ENCODE measurements around the gene CST7.

Gene CST7

GRCh38 chr20:24915440-24915839 is 33.6 kb upstream of the CST7 start:
- TF ChIP-seq CTCF (IDR thresholded peaks at IDR 0.05), result no peak
- H3K27me3 Mint-ChIP-seq (ENCODE audit: low read depth, poor library complexity), result peaks cover 32% of the 10 kb centered on the region
- H3K36me3 Mint-ChIP-seq (ENCODE audit: low read depth), result no peaks in the 10 kb centered on the region
- no peak overlapping the region for H3K27ac Mint-ChIP-seq
- no peak overlapping the region for H3K4me3 Mint-ChIP-seq
- H3K9me3 Mint-ChIP-seq, result peaks cover 2% of the 10 kb centered on the region
- no peak for DNase-seq
- peaks cover 23% of the 10 kb centered on the region for H3K4me1 Mint-ChIP-seq

GRCh38 chr20:24915892-24916291 is 33.2 kb upstream of the CST7 start:
- H3K4me1 Mint-ChIP-seq, result peaks cover 27% of the 10 kb centered on the region
- H3K4me3 Mint-ChIP-seq, result no peak overlapping the region
- no peak for TF ChIP-seq CTCF (IDR thresholded peaks at IDR 0.05)
- DNase-seq, result no peak
- H3K27me3 Mint-ChIP-seq (ENCODE audit: low read depth, poor library complexity), result peaks cover 33% of the 10 kb centered on the region
- peaks cover 6% of the 10 kb centered on the region for H3K9me3 Mint-ChIP-seq
- no peak overlapping the region for H3K27ac Mint-ChIP-seq
- no peaks in the 10 kb centered on the region for H3K36me3 Mint-ChIP-seq (ENCODE audit: low read depth)

GRCh38 chr20:24916412-24916811 is 32.7 kb upstream of the CST7 start:
- Mint-ChIP-seq H3K27ac (no peak overlapping the region), H3K27me3 (ENCODE audit: low read depth, poor library complexity) (peaks cover 34% of the 10 kb centered on the region), H3K9me3 (peaks cover 11% of the 10 kb centered on the region), H3K4me1 (peaks cover 30% of the 10 kb centered on the region), H3K36me3 (ENCODE audit: low read depth) (no peaks in the 10 kb centered on the region), H3K4me3 (no peak overlapping the region)
- TF ChIP-seq CTCF (IDR thresholded peaks at IDR 0.05), result no peak
- DNase-seq, result no peak

GRCh38 chr20:24917056-24917455 is 32.0 kb upstream of the CST7 start:
- Mint-ChIP-seq H3K36me3 (ENCODE audit: low read depth) (no peaks in the 10 kb centered on the region), H3K9me3 (peaks cover 17% of the 10 kb centered on the region), H3K27ac (no peak overlapping the region), H3K27me3 (ENCODE audit: low read depth, poor library complexity) (peaks cover 30% of the 10 kb centered on the region), H3K4me3 (no peak overlapping the region), H3K4me1 (peaks cover 30% of the 10 kb centered on the region)
- DNase-seq, result no peak
- TF ChIP-seq CTCF (IDR thresholded peaks at IDR 0.05), result no peak

GRCh38 chr20:24917797-24918578 is 31.1 kb upstream of the CST7 start:
- Mint-ChIP-seq H3K27ac (no peak overlapping the region), H3K4me1 (peaks cover 30% of the 10 kb centered on the region), H3K4me3 (peak overlapping the region; percentile 6), H3K27me3 (ENCODE audit: low read depth, poor library complexity) (peaks cover 24% of the 10 kb centered on the region), H3K36me3 (ENCODE audit: low read depth) (no peaks in the 10 kb centered on the region), H3K9me3 (peaks cover 24% of the 10 kb centered on the region)
- TF ChIP-seq CTCF (IDR thresholded peaks at IDR 0.05), result peak; percentile 88
- DNase-seq, result peak; percentile 85
